T47D (cell line): ENCODE data around the gene ATPAF2.

Experiments used
- DNase-seq, 2 experiments: peaks; one replicate each; pipeline versions ENCODE4 v3.0.0 to v3.0.0-alpha.2; 2011 to 2012; ENCODE audit warnings: low read depth in 1 of 2, low spot score in 1 of 2
- JUND ChIP-seq: IDR thresholded peaks from 2 replicates; pipeline ENCODE4 v1.6.1; 2012; ENCODE audit warnings: low read depth
- in situ Hi-C: cut with HindIII; loops from 2 replicates; pipeline ENCODE4 v1.10.0; 2016; ENCODE audit warnings: low sequenced_read_pairs, low pct_unique_long_range_greater_than_20kb

ATPAF2 gene

DNA sequence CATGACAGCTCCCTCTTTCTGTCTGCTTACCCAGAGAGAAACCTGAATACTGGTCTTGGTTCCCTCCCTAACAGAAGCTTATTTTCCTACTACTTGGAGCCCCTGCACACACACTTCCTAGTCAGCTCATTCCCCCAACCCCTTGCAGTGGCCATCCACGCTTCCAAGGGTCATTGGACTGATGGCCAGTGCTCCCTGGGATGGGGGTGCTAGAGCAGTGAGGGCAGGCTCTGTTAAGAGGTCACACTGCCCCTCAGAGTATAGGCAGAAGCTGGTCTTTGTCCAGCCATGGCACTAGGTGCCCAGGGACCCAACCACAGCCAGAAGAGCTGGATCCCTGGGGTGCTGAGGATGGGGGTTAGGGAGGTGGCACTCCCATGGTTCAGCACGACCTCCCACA is 53.8 kb downstream of the ATPAF2 start:
- DNase-seq, result no peak
- no peak for TF ChIP-seq JUND
- in situ Hi-C loops, result no loop called here

DNA sequence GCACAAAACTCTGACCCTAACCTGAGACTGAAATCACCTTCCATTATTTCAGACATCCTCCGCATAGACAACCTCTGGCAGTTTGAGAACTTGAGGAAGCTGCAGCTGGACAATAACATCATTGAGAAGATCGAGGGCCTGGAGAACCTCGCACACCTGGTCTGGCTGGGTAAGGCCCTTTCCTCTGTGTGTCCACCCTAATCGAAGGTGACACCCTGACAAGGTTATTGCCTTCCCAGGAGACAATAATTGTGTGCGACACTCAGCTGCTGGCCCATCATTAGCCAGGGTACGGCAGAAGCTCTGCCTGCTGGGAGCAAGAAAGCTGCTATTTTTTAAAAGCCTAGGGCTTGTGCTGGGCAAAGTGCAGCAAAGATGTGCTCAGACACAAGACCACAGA is 55.2 kb downstream of the ATPAF2 start:
- no peak for TF ChIP-seq JUND
- DNase-seq, result no peak
- in situ Hi-C loops, result no loop called here

DNA sequence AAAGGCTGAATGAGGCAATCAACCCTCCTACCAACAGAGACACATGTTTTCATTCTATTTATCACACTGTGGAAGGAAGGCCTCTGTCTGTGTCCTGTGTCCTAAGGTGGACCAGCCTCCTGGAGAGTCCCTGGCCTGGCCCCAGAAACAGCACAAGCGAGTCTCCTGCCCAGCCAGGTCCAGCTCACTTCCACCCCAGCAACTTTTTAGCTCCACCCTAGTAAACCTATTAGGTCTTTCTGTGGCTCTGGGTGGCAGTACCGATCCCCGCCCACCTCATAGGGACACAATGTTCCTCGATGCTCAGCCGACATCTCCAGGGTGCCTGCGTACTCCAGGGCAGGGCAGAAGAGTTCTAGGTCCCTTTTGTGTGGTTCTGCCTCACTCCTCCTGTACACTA is 55.6 kb downstream of the ATPAF2 start:
- DNase-seq, result peak in 1 of 2 experiments; percentile 67
- in situ Hi-C loops, result no loop called here
- TF ChIP-seq JUND, result no peak

DNA sequence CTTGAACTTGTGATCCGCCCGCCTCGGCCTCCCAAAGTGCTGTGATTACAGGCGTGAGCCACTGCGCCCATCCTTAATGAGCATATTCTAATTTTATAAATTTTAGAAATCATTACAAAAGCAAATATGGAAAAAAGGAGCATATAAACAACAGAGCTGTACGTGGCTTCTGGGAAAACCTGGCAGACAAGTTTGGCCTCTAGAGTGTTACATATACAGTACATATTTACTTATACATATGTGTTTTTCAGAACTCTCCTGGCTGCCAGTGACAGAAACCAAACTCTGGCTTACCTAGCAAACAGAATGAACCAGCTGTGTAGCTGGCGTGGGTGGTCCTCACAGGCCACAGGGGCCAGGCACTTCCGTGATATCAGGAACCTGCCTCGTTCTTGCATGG is 56.2 kb downstream of the ATPAF2 start:
- TF ChIP-seq JUND, result no peak
- peak in 1 of 2 experiments; percentile 81 for DNase-seq

DNA sequence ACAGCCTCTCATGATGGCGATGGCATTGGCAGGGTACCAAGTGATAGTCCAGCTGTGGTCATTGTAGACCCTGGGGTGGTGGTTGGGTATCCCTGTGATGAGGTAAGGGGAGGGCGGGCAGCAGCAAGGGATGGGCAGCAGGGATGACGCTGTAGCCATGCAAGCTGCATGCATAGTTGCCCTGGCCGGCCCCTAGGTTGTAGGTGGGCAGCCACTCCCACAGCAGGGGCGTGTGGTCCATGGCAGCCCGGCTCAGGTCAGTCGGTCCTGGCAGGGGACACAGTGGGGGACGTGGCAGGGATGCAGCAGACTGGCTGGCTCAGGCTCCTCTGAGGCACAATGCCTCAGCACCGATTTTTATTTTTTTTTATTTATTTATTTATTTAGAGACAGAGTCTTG is 57.6 kb downstream of the ATPAF2 start:
- DNase-seq, result no peak
- in situ Hi-C loops, result no loop called here
- TF ChIP-seq JUND, result no peak

More for the DNA sequence above, 56.2 kb downstream of the ATPAF2 start:
- in situ Hi-C loops, result no loop called here

DNA sequence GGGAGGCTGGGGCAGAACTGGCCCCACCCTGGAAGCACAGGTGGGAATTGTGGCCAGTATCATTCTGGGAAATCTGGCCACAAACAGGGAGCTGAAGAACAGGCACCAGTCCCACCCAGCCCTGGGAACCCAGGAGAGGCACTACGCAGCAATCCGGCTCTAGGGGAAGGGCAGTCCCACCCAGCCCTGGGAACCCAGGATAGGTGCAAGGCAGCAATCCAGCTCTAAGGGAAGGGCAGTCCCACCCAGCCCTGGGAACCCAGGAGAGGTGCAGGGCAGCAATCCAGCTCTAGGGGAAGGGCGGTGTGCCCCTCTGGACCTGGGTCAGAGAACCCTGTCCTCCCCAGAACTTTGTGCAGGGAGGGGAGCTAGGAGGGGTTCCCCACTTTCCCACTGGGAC is 59.2 kb downstream of the ATPAF2 start:
- in situ Hi-C loops, result no loop called here
- no peak for TF ChIP-seq JUND
- DNase-seq, result no peak

DNA sequence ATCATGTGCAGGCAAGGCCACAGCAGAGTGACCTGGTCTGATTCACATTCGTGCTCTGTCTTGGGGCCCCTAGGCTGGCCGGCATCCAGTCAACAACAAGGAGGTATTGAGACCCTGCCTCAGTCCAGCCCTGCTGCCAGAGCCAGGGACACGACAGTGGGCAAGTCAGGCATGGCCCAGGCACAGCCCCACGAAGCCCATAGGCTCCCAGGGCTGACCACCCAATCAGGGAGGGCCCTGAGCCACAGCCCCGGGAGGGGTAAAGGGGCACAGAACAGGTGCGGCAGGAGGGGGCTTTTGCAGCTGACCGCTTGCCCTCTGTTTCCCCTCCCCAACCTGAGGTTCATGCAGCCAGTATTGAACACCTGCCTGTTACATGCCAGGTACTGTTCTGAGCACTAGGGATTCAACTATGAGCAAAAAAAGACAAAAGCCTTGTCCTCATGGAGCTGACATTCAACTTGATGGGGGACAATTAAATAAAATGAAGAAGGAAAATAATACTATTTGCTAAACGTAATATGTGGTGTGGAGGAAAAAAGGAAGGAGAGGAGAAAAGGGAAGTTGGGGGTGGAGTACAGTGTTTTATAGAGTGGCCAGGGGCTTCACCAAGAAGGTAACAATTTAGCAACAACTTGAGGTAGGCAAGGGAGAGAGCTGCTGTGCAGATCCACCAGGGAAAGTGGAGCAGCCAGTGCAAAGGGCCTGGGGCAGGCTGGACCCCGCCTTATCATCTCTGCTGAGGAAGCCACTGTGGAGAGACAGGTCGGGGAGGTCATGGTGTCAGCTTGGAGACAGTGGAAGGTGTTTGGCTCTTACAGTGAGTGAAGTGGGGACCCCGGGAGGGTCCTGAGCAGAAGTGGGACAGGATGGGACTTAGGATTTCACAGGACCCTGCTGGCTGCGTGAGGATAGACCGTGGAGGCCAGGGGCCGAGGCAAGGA is 60.2 kb downstream of the ATPAF2 start:
- no peak for TF ChIP-seq JUND
- no peak for DNase-seq
- in situ Hi-C loops, result no loop called here

DNA sequence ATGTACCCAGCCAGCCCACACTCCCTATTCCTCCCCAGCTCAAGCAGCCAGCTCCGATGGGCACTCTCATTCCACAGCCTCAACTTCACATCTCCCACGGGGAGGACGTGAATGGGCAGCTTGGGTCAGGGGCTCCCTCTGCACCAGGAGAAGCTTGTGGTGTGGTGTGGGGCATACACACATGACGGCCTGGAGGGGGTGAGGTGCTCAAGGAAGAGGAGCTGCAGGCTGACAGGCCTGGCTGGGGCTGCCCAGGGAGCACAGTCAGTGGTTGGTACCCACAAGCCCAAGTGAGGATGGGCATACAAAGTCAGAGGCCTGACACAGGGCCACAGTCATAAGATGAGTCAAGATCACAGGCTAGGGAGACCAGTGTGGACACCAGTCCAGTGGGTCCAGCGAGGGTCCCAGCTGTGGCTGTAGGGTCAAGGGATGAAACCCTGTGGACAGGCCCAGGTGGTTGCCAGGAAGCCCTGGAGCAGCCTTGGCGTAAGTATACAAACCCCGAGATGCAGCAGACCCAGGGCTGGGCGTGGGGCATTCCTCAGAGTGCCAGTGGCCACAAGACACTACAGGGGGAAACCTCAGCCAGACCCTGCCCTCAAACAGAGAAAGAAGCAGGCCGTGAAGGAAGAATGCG is 61.9 kb downstream of the ATPAF2 start:
- in situ Hi-C loops, result no loop called here
- no peak for TF ChIP-seq JUND

DNA sequence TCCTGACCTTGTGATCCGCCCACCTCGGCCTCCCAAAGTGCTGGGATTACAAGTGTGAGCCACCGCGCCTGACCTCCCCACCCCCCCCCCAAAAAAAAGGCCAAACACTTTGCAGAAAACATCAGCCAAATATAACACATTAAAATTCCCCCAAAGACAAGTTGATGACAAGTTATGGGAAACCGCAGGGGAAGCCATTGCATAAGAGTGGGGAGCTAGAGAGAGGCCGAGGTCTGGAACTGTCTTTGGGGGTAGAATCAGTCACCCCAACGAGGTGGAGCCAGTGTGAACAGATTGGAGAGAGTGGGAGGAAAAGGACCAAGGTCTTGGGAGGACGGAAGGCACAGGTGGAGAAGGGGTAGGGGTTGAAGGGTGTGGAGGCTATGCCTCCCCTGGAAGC is 63.5 kb downstream of the ATPAF2 start:
- no peak for TF ChIP-seq JUND
- no peak for DNase-seq
- in situ Hi-C loops, result no loop called here

More for the DNA sequence above, 61.9 kb downstream of the ATPAF2 start:
- DNase-seq, result no peak

DNA sequence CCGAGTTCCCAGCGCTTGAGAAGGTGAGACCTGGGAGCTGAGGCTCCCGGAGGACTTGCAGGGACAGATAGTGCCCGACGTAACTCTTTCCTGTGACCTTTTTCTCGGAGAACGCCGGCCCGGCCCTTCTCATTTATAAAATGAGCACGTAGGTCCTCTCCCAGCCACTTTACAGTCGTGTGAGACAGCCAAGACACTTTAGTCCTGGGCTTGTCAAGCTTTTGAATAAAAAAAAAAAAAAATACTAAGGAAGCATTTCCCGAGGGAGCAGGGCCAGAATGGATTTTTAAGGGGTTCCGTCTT is 66.1 kb downstream of the ATPAF2 start:
- in situ Hi-C loops, result no loop called here
- TF ChIP-seq JUND, result no peak
- DNase-seq, result no peak

DNA sequence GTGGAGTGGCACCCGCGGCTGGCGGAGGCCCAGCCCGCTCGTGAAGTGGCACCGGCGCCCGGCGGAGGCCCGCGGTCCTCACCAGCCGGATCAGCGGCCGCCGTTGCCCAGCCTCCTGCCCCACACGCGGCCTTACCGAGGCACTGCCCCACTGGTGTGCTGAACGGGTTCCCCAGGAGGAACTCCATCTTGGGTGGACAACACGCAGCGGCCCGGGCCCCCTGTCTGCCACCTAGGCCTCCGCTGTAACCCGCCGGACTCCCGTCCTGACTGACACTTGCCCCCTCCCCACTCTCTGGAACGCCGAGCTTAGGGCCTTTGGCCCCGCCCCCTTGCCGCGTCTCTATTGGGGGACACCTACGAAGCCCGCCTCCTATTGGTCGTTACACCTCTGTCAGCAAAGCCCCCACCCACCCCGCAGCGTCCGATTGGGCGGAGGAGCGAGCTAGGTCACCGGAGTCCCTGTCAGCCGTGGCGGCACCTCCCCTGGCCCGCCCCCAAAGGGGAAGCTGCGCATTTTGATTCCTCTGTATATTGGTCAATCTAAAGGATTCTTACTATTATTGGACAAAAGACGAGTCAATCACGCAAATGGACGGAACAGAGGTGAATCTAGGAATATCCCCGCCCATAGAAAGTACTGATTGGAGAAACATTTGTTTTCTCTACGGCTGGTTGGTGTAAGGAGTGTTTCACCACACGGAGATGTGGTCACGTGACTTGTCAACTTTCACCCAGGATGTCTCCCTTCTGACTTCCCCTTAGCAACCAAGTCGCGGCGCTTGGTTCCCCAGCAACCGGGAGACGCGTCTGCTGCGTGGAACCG is 66.6 kb downstream of the ATPAF2 start, which contains the start of the genes DRC3 and TOM1L2:
Gene DRC3 (plus strand): TSS at position 737 of the 826 bp plus-strand sequence. CDS start 4,737 bp downstream, outside the sequence.
Gene TOM1L2 (minus strand): TSS at position 275 of the 826 bp plus-strand sequence. CDS start 87 bp downstream, at position 188.
- TF ChIP-seq JUND, result no peak
- in situ Hi-C loops, result no loop called here
- DNase-seq, result peak; percentile 91 to 100

DNA sequence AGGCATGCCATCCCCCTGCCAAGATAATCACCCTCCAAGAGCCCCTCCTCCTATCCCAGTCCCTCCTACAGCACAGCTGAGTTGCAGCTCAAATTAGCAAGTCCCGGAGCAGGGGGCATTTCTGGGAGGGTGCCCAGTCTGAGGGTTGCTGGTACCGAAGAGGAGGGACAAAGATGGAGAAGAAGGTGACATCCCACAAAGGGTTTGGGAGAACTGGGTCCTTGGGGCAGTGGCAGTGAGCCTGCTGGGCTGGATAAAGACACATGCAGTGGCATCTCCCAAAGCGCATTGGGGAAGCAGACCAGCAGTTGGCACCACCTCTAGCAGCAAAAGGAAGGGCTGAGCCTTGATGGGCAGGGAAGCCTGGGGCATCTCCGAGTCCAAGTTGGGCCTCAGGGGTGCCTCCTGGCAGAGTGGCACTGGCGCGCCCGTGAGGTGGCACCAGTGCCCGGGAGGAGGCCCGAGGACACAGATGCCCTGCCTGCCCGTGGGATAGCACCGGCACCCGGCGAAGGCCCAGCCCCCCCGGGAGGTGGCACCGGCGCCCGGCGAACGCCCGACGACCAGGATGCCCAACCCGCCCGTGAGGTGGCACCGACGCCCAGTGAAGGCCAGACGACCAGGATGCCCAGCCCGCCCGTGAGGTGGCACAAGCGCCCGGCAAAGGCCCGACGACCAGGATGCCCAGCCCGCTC is 67.4 kb downstream of the ATPAF2 start:
- peak in 1 of 2 experiments; percentile 24 for DNase-seq
- TF ChIP-seq JUND, result no peak
- in situ Hi-C loops, result no loop called here
